H1 (cell line): Measurements from ENCODE around the gene NOXO1. TPM values are rescaled to one million over a fixed set of nuclear protein-coding genes. Genes with fewer than 3 reads are reported as not detected.

ENCODE experiments used
- CTCF ChIA-PET: fragments of 300-600 bp; sonication (Branson Sonifier 250); formaldehyde crosslinking; loops from one replicate; lab custom pipeline; 2021; ENCODE audit not compliant: partially characterized antibody; lab: Charles Lee
- POLR2A ChIA-PET: fragments of 300-600 bp; sonication (Branson Sonifier 250); formaldehyde crosslinking; loops from one replicate; lab custom pipeline; 2021; ENCODE audit warnings: inconsistent platforms; ENCODE audit not compliant: partially characterized antibody; lab: Charles Lee
- DNase-seq, 2 experiments: peaks; one replicate each; pipeline versions ENCODE4 v3.0.0 to v3.0.0-alpha.2; 2010 to 2022; ENCODE audit warnings: low spot score in 2 of 2, low read depth in 1 of 2, mixed read lengths in 1 of 2
- FAIRE-seq: peaks from 2 replicates; lab custom pipeline; 2011; peaks lifted over from hg19 to GRCh38; lab: Jason Lieb, UNC
- H2AFZ ChIP-seq: 2 replicates; pipeline ENCODE4 v1.8.1; 2012; ENCODE audit warnings: low read length, inconsistent platforms
- H2AK5ac ChIP-seq: 2 replicates; pipeline ENCODE4 v1.6.1; 2013; ENCODE audit warnings: low read depth, low read length
- H2BK120ac ChIP-seq: replicated peaks from 2 replicates; pipeline ENCODE3; 2013; ENCODE audit warnings: low read depth, low read length, inconsistent platforms
- H2BK12ac ChIP-seq: 2 replicates; pipeline ENCODE4 v1.6.1; 2013; ENCODE audit warnings: low read depth, low read length
- H2BK15ac ChIP-seq: 2 replicates; pipeline ENCODE4 v1.6.1; 2013; ENCODE audit warnings: low read length
- H2BK20ac ChIP-seq: 2 replicates; pipeline ENCODE4 v1.6.1; 2013; ENCODE audit warnings: low read length
- H2BK5ac ChIP-seq: 2 replicates; pipeline ENCODE4 v1.6.1; 2013; ENCODE audit warnings: low read depth, low read length
- H3K14ac ChIP-seq: 2 replicates; pipeline ENCODE4 v1.6.1; 2013; ENCODE audit warnings: inconsistent platforms; ENCODE audit not compliant: insufficient read length
- H3K18ac ChIP-seq: 2 replicates; pipeline ENCODE4 v1.6.1; 2013; ENCODE audit warnings: low read length; ENCODE audit errors: extremely low read depth
- H3K23ac ChIP-seq: 2 replicates; pipeline ENCODE4 v1.6.1; 2013; ENCODE audit warnings: inconsistent platforms; ENCODE audit not compliant: insufficient read length
- H3K23me2 ChIP-seq: 2 replicates; pipeline ENCODE4 v1.6.1; 2013; ENCODE audit warnings: low read depth, low read length
- H3K27ac ChIP-seq: 2 replicates; pipeline ENCODE4 v1.6.1; 2011; ENCODE audit warnings: low read depth, low read length, inconsistent platforms
- H3K27me3 ChIP-seq, 4 experiments: replicated peaks in 1 of 4; 1 replicate in 1 of 4; 2 replicates in 3 of 4; pipeline versions ENCODE4 v1.6.1 to v1.8.1; 2011 to 2013; ENCODE audit warnings: low read length in 3 of 4, mild to moderate bottlenecking in 3 of 4, inconsistent platforms in 2 of 4, mixed read lengths in 2 of 4, moderate library complexity in 1 of 4; ENCODE audit not compliant: control insufficient read depth in 3 of 4, insufficient read depth in 3 of 4; ENCODE audit errors: extremely low read depth in 1 of 4
- H3K36me3 ChIP-seq, 4 experiments: 2 replicates each; pipeline versions ENCODE4 v1.6.1 to v1.8.1; 2011 to 2013; ENCODE audit warnings: mild to moderate bottlenecking in 4 of 4, low read length in 3 of 4, moderate library complexity in 2 of 4, control low read depth in 1 of 4, inconsistent platforms in 1 of 4; ENCODE audit not compliant: insufficient read depth in 4 of 4, control insufficient read depth in 2 of 4
- H3K4ac ChIP-seq: replicated peaks from 2 replicates; pipeline ENCODE3; 2013; ENCODE audit warnings: low read length, low read depth, mixed read lengths, inconsistent platforms; ENCODE audit not compliant: insufficient read length
- H3K4me1 ChIP-seq, 4 experiments: replicated peaks in 1 of 4; 1 replicate in 1 of 4; 2 replicates in 3 of 4; pipeline versions ENCODE4 v1.6.1 to v1.8.1; 2011 to 2013; ENCODE audit warnings: low read length in 3 of 4, inconsistent platforms in 2 of 4, mixed read lengths in 1 of 4; ENCODE audit not compliant: insufficient read depth in 4 of 4, control insufficient read depth in 3 of 4
- H3K4me2 ChIP-seq, 2 experiments: 2 replicates each; pipeline versions ENCODE4 v1.6.1 to v1.8.1; 2011 to 2013; ENCODE audit warnings: low read depth in 2 of 2, low read length in 2 of 2, control low read depth in 1 of 2, inconsistent platforms in 1 of 2, mild to moderate bottlenecking in 1 of 2; ENCODE audit not compliant: insufficient read depth in 1 of 2
- H3K4me3 ChIP-seq, 4 experiments: fragments of 200-600, 300-600 bp in 1 of 4; sonication (generic), shearing (Covaris generic), sonication (Bioruptor Twin) in 1 of 4; 2 replicates each; pipeline versions ENCODE4 v1.5.1 to v1.8.1; 2011 to 2016; ENCODE audit warnings: low read length in 4 of 4, low read depth in 3 of 4, control low read depth in 2 of 4, inconsistent platforms in 2 of 4, mild to moderate bottlenecking in 2 of 4, mixed read lengths in 1 of 4, moderate library complexity in 1 of 4; ENCODE audit not compliant: insufficient read depth in 2 of 4; ENCODE audit errors: extremely low read depth in 1 of 4
- H3K56ac ChIP-seq: replicated peaks from 2 replicates; pipeline ENCODE3; 2013; ENCODE audit warnings: low read depth, mild to moderate bottlenecking, mixed read lengths, low read length, inconsistent platforms; ENCODE audit not compliant: insufficient read length
- H3K79me1 ChIP-seq: 2 replicates; pipeline ENCODE4 v1.6.1; 2013; ENCODE audit warnings: low read depth, low read length, control low read depth
- H3K79me2 ChIP-seq, 2 experiments: 2 replicates each; pipeline versions ENCODE4 v1.6.1 to v1.8.1; 2012 to 2013; ENCODE audit warnings: low read length in 2 of 2, mild to moderate bottlenecking in 2 of 2, inconsistent platforms in 1 of 2; ENCODE audit not compliant: insufficient read depth in 2 of 2, control insufficient read depth in 1 of 2
- H3K9ac ChIP-seq, 4 experiments: replicated peaks in 1 of 4; 1 replicate in 1 of 4; 2 replicates in 3 of 4; pipeline versions ENCODE4 v1.6.1 to v1.8.1; 2011 to 2013; ENCODE audit warnings: low read depth in 3 of 4, low read length in 3 of 4, control low read depth in 2 of 4, mild to moderate bottlenecking in 2 of 4, moderate library complexity in 2 of 4, inconsistent platforms in 1 of 4; ENCODE audit errors: extremely low read depth in 1 of 4
- H3K9me3 ChIP-seq, 2 experiments: 2 replicates each; pipeline versions ENCODE4 v1.6.1 to v1.8.1; 2012 to 2013; ENCODE audit warnings: mild to moderate bottlenecking in 2 of 2, moderate library complexity in 2 of 2, control low read depth in 1 of 2, inconsistent platforms in 1 of 2, low read depth in 1 of 2, low read length in 1 of 2, mixed read lengths in 1 of 2; ENCODE audit not compliant: insufficient read depth in 2 of 2
- H4K20me1 ChIP-seq, 2 experiments: replicated peaks in 1 of 2; 2 replicates each; pipeline versions ENCODE3 to v1.8.1; 2011 to 2013; ENCODE audit warnings: inconsistent platforms in 2 of 2, low read length in 2 of 2, mild to moderate bottlenecking in 1 of 2; ENCODE audit not compliant: insufficient read depth in 2 of 2, control insufficient read depth in 1 of 2
- H4K5ac ChIP-seq: 2 replicates; pipeline ENCODE4 v1.6.1; 2013; ENCODE audit warnings: low read length, low read depth, mixed read lengths, inconsistent platforms; ENCODE audit not compliant: insufficient read length
- H4K8ac ChIP-seq: 2 replicates; pipeline ENCODE4 v1.8.0; 2013; ENCODE audit warnings: mild to moderate bottlenecking, moderate library complexity, low read length, inconsistent platforms; ENCODE audit not compliant: insufficient read depth; ENCODE audit errors: extremely low read depth
- H4K91ac ChIP-seq: replicated peaks from 2 replicates; pipeline ENCODE3; 2013; ENCODE audit warnings: low read length, mixed read lengths, inconsistent platforms; ENCODE audit not compliant: insufficient read length
- CEBPB ChIP-seq: IDR thresholded peaks from 2 replicates; pipeline ENCODE4 v1.6.1; 2012; ENCODE audit warnings: low read depth, low read length
- EGR1 ChIP-seq: IDR thresholded peaks from 2 replicates; pipeline ENCODE4 v1.6.1; 2011; ENCODE audit warnings: low read depth, low read length, borderline replicate concordance
- EZH2 ChIP-seq: fragments of 200-600 bp; sonication (generic); IDR thresholded peaks from 2 replicates; pipeline ENCODE4 v1.7.1; 2012; ENCODE audit warnings: low read depth, mild to moderate bottlenecking, moderate library complexity, low read length, inconsistent platforms; ENCODE audit not compliant: severe bottlenecking
- FOSL1 ChIP-seq: IDR thresholded peaks from 2 replicates; pipeline ENCODE4 v1.6.1; 2011; ENCODE audit warnings: mild to moderate bottlenecking, low read depth, low read length, moderate library complexity; ENCODE audit not compliant: insufficient read depth
- GTF2F1 ChIP-seq: IDR thresholded peaks from 2 replicates; pipeline ENCODE4 v1.6.1; 2012; ENCODE audit warnings: low read depth, low read length, improper control_type of control experiment, borderline replicate concordance
- HDAC6 ChIP-seq: IDR thresholded peaks from one replicate; pipeline ENCODE4 v1.7.1; 2012; ENCODE audit warnings: low read depth, mild to moderate bottlenecking, inconsistent platforms, low read length, moderate library complexity
- SAP30 ChIP-seq: fragments of 300-600 bp; sonication (generic); IDR thresholded peaks from 2 replicates; pipeline ENCODE4 v1.7.1; 2012; ENCODE audit warnings: low read length, moderate library complexity, mild to moderate bottlenecking, inconsistent platforms; ENCODE audit not compliant: insufficient read depth, insufficient replicate concordance
- TAF1 ChIP-seq: IDR thresholded peaks from 2 replicates; pipeline ENCODE4 v1.6.1; 2011; ENCODE audit warnings: mild to moderate bottlenecking, low read depth, low read length
- TAF7 ChIP-seq: optimal IDR thresholded peaks from 2 replicates; pipeline ENCODE3; 2011; ENCODE audit warnings: low read depth, mild to moderate bottlenecking, inconsistent platforms, low read length, moderate library complexity, borderline replicate concordance
- WGBS, 2 experiments: shearing (Covaris generic) in 1 of 2; methylation state at CpG; one replicate each; pipeline versions ENCODE4 v1.1.6 to v1.1.7; 2013 to 2015; ENCODE audit warnings: low lambda C conversion rate in 2 of 2, mixed read lengths in 2 of 2, inconsistent platforms in 1 of 2, low coverage in 1 of 2, missing lambda C conversion rate in 1 of 2; ENCODE audit not compliant: insufficient replicate concordance in 2 of 2, insufficient coverage in 1 of 2, insufficient read length in 1 of 2; ENCODE audit errors: extremely low coverage in 1 of 2, missing lambda C conversion rate in 1 of 2; 5-methylcytosine and 5-hydroxymethylcytosine counted together
- polyA plus RNA-seq, 7 experiments: library from polyadenylated mRNA; depleted of rRNA in 3 of 7; stranded (reverse) in 5 of 7; unstranded in 2 of 7; fragments of >200 nt in 5 of 7; fragments of 200-250 nt in 2 of 7; gene quantifications; 1 replicate in 5 of 7; 2 replicates in 1 of 7; 4 replicates in 1 of 7; pipeline versions ENCODE4 v1.2.1 to v1.2.3, GENCODE V29; 2011 to 2013; ENCODE audit warnings: missing spikeins in 2 of 7, mixed read lengths in 2 of 7
- total RNA-seq: library from RNA; stranded (reverse); fragmentation: NEBNext Ultra II Directional; extraction: Animal tissue kit (Norgen Biotek cat#: 25700); gene quantifications from 2 replicates; pipeline ENCODE4 v1.2.1, GENCODE V29; 2021
- TF ChIP-seq, protein P1 (sequence below): IDR thresholded peaks from 2 replicates; pipeline ENCODE4 v1.6.1; 2011; ENCODE audit warnings: low read depth, mild to moderate bottlenecking, low read length; ENCODE audit not compliant: insufficient read depth

NOXO1 gene
- total and polyA plus RNA-seq, 2 of the 8 experiments (the other 6 are each of a cell fraction or from before 2014, with no cell fraction given): 1.3 to 2.5 TPM

- 15% methylated on average over 42 of the region's 58 CpGs; no CpG with 5 or more reads in 1 of the 2 experiments for WGBS, 2 experiments
- no peak for FAIRE-seq
- H2BK15ac ChIP-seq: no peak overlapping the region
- H2AK5ac ChIP-seq: peak overlapping the region; percentile 39; the same call in 1 of the 2 replicates
- peaks cover 0 to 9% of the 10 kb centered on the region in 2 experiments; a peak in 1 of 4 replicates for H3K79me2 ChIP-seq
- no peak overlapping the region for H2AFZ ChIP-seq
- no peaks in the 10 kb centered on the region for H3K79me1 ChIP-seq
- peak overlapping the region; percentile 52 to 96 (median 73) for H3K4me3 ChIP-seq
- H3K23ac ChIP-seq: no peak overlapping the region
- H4K20me1 ChIP-seq: peaks cover 0 to 14% of the 10 kb centered on the region in 2 experiments
- peak overlapping the region; percentile 33 for H3K4ac ChIP-seq
- peaks cover 3 to 43% (median 28%) of the 10 kb centered on the region in 4 experiments for H3K4me1 ChIP-seq
- H2BK12ac ChIP-seq: no peak overlapping the region
- no peaks in the 10 kb centered on the region for H3K9me3 ChIP-seq
- H3K27me3 ChIP-seq: peaks cover 9 to 50% (median 47%) of the 10 kb centered on the region in 4 experiments; a peak in 6 of 7 replicates
- H3K36me3 ChIP-seq: peaks cover 2 to 5% (median 3%) of the 10 kb centered on the region in 4 experiments; a peak in 3 of 8 replicates
- no peak overlapping the region for H2BK120ac ChIP-seq
- no peak for DNase-seq
- POLR2A ChIA-PET: interaction anchor here (0.6 to 28.2 kb wide), 16 partner anchors 8 to 279 kb away, joined by 3 to 736 read pairs (median 4); partner anchors contain the start of genes NDUFB10, NTHL1, PGP and RNF151
- peak overlapping the region; percentile 43; the same call in 1 of the 2 replicates for H3K27ac ChIP-seq
- peak overlapping the region; percentile 89 for H4K8ac ChIP-seq
- H3K56ac ChIP-seq: peak overlapping the region; percentile 26
- H3K9ac ChIP-seq: peak overlapping the region; percentile 70 to 91 (median 84)
- peak overlapping the region; percentile 58 to 85 for H3K4me2 ChIP-seq
- H2BK5ac ChIP-seq: no peak overlapping the region
- no peak overlapping the region for H3K18ac ChIP-seq
- H4K91ac ChIP-seq: no peak overlapping the region
- H3K23me2 ChIP-seq: peaks cover 26% of the 10 kb centered on the region
- CTCF ChIA-PET: interaction anchor here (1.5 kb wide), 1 partner anchor 19 kb away, joined by 4 read pairs; no protein-coding TSS in a partner anchor
- no peak overlapping the region for H4K5ac ChIP-seq
- no peak overlapping the region for H3K14ac ChIP-seq
- H2BK20ac ChIP-seq: no peak overlapping the region
- TF ChIP-seq CEBPB: no peak
- no peak for TF ChIP-seq FOSL1
- no peak for TF ChIP-seq EZH2
- no peak for TF ChIP-seq SAP30
- TF ChIP-seq EGR1: no peak
- no peak for TF ChIP-seq HDAC6
- TF ChIP-seq GTF2F1: no peak
- no peak for TF ChIP-seq TAF1
- TF ChIP-seq, protein P1, sequence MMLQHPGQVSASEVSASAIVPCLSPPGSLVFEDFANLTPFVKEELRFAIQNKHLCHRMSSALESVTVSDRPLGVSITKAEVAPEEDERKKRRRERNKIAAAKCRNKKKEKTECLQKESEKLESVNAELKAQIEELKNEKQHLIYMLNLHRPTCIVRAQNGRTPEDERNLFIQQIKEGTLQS: no peak
- TF ChIP-seq TAF7: no peak
Measured at GRCh38 chr16:1984347-1985225, 3.3 kb upstream of the NOXO1 start.
